ENCODE measurements around the gene RGS19. TPM values are rescaled to one million over a fixed set of nuclear protein-coding genes. Genes with fewer than 3 reads are reported as not detected.

The RGS19 gene
- total and polyA plus RNA-seq, 2 of the 8 experiments (the other 6 are each of a cell fraction or from before 2014, with no cell fraction given) = 12.7 to 16.8 TPM

DNA sequence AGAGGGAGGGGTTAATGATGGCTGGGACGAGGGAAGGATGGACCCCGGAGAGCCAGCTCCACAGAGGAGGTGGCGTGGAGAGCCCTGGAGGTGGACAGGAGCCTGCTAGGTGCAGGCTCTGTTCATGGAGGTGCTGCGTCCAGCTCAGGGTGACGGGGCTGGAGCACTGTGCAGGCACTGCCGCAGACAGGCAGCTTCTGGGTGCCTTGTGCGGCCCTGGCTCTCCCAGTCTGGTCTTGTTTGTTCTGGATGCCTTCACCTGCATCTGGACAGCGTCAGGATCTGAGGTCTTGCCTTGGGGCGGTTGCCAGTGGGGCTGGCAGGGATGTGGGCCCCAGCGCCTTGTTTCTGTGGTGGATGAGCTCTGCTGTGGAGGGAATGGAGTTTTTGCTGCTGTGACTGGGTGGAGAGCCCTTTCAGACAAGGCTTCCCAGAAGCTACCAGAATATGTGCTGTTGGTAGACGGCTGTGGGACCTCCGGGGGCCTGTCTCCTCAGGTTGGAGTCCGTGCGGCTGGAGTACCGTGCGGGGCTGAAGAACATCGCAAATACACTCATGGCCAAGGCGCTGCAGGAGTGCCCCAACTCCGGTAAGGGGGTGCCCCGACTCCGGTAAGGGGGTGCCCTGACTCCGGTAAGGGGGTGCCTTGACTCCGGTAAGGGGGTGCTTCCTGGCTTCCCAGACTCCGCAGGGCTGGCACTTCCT lies 51.2 kb downstream of the RGS19 start:
- Histone ChIP-seq H3K4me1 (replicated peaks in 1 of 4; ENCODE audit: control insufficient read depth in 3 of 4, insufficient read depth in 4 of 4, low read length in 3 of 4) (no peaks in the 10 kb centered on the region), H3K4me2 (ENCODE audit: insufficient read depth in 1 of 2, low read depth in 2 of 2, low read length in 2 of 2) (no peak overlapping the region), H2BK12ac (ENCODE audit: low read depth, low read length) (no peak overlapping the region), H3K9ac (replicated peaks in 1 of 4; ENCODE audit: extremely low read depth in 1 of 4, low read depth in 3 of 4, low read length in 3 of 4) (no peak overlapping the region), H3K23ac (ENCODE audit: insufficient read length) (no peak overlapping the region), H2AK5ac (ENCODE audit: low read depth, low read length) (no peak overlapping the region), H2BK20ac (ENCODE audit: low read length) (no peak overlapping the region), H3K9me3 (ENCODE audit: insufficient read depth in 2 of 2, low read depth in 1 of 2, low read length in 1 of 2) (no peaks in the 10 kb centered on the region), H2AFZ (ENCODE audit: low read length) (no peak overlapping the region), H3K27ac (ENCODE audit: low read depth, low read length) (no peak overlapping the region), H2BK120ac (replicated peaks; ENCODE audit: low read depth, low read length) (no peak overlapping the region), H4K91ac (replicated peaks; ENCODE audit: insufficient read length, low read length) (no peak overlapping the region), H3K79me1 (ENCODE audit: low read depth, low read length) (peaks cover 2% of the 10 kb centered on the region; the same call in 1 of the 2 replicates), H3K56ac (replicated peaks; ENCODE audit: insufficient read length, low read depth, low read length) (no peak overlapping the region), H3K27me3 (replicated peaks in 1 of 4; ENCODE audit: control insufficient read depth in 3 of 4, extremely low read depth in 1 of 4, insufficient read depth in 3 of 4, low read length in 3 of 4) (no peaks in the 10 kb centered on the region), H3K79me2 (ENCODE audit: control insufficient read depth in 1 of 2, insufficient read depth in 2 of 2, low read length in 2 of 2) (no peaks in the 10 kb centered on the region), H2BK15ac (ENCODE audit: low read length) (no peak overlapping the region), H4K8ac (ENCODE audit: extremely low read depth, insufficient read depth, low read length) (no peak overlapping the region), H3K4ac (replicated peaks; ENCODE audit: insufficient read length, low read depth, low read length) (no peak overlapping the region), H2BK5ac (ENCODE audit: low read depth, low read length) (no peak overlapping the region), H3K36me3 (ENCODE audit: control insufficient read depth in 2 of 4, insufficient read depth in 4 of 4, low read length in 3 of 4) (peaks cover 26 to 62% (median 50%) of the 10 kb centered on the region in 4 experiments), H3K18ac (ENCODE audit: extremely low read depth, low read length) (no peak overlapping the region), H3K23me2 (ENCODE audit: low read depth, low read length) (no peaks in the 10 kb centered on the region), H4K5ac (ENCODE audit: insufficient read length, low read depth, low read length) (no peak overlapping the region), H4K20me1 (replicated peaks in 1 of 2; ENCODE audit: control insufficient read depth in 1 of 2, insufficient read depth in 2 of 2, low read length in 2 of 2) (peaks cover 0 to 8% of the 10 kb centered on the region in 2 experiments), H3K4me3 (ENCODE audit: extremely low read depth in 1 of 4, insufficient read depth in 2 of 4, low read depth in 3 of 4, low read length in 4 of 4) (no peak overlapping the region), H3K14ac (ENCODE audit: insufficient read length) (no peak overlapping the region)
- FAIRE-seq (no peak), DNase-seq (ENCODE audit: low read depth in 1 of 2, low spot score in 2 of 2) (no peak)
- ChIA-PET POLR2A (ENCODE audit: partially characterized antibody) (interaction anchor here (0.9 to 1.1 kb wide), 3 partner anchors 8 to 145 kb away, joined by 3 to 4 read pairs (median 3); partner anchors contain the start of gene C20orf204), CTCF (ENCODE audit: partially characterized antibody) (interaction anchor here (1.1 to 2.1 kb wide), 2 partner anchors 13 to 92 kb away, joined by 3 to 5 read pairs; no protein-coding TSS in a partner anchor)
- WGBS, 2 experiments (ENCODE audit: extremely low coverage in 1 of 2, insufficient coverage in 1 of 2, insufficient read length in 1 of 2, insufficient replicate concordance in 2 of 2, low coverage in 1 of 2, low lambda C conversion rate in 2 of 2, missing lambda C conversion rate in 1 of 2) = 92% methylated on average over 22 of the region's 24 CpGs; no CpG with 5 or more reads in 1 of the 2 experiments
- no peak for TF ChIP-seq SP2 (IDR thresholded peaks at IDR 0.05; ENCODE audit: low read length)
- no peak for TF ChIP-seq EP300 (IDR thresholded peaks at IDR 0.05; ENCODE audit: borderline replicate concordance in 1 of 2, low read depth in 2 of 2, low read length in 2 of 2)
- no peak for TF ChIP-seq CREB1 (IDR thresholded peaks at IDR 0.05)
- no peak for TF ChIP-seq SIRT6 (IDR thresholded peaks at IDR 0.05; ENCODE audit: low read length)
- TF ChIP-seq POU5F1 (IDR thresholded peaks at IDR 0.05; ENCODE audit: low read depth, low read length) = no peak
- TF ChIP-seq, protein P1, sequence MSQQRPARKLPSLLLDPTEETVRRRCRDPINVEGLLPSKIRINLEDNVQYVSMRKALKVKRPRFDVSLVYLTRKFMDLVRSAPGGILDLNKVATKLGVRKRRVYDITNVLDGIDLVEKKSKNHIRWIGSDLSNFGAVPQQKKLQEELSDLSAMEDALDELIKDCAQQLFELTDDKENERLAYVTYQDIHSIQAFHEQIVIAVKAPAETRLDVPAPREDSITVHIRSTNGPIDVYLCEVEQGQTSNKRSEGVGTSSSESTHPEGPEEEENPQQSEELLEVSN (IDR thresholded peaks at IDR 0.05) = no peak
- TF ChIP-seq HDAC6 (IDR thresholded peaks at IDR 0.05; ENCODE audit: low read depth, low read length) = no peak
- TF ChIP-seq KDM1A (IDR thresholded peaks at IDR 0.05; ENCODE audit: borderline replicate concordance, low read length) = no peak
- no peak for TF ChIP-seq SIN3A (conservative IDR thresholded peaks at IDR 0.05 in 1 of 2, IDR thresholded peaks at IDR 0.05 in 1 of 2; ENCODE audit: low read depth in 1 of 2, low read length in 2 of 2)
- TF ChIP-seq TAF1 (IDR thresholded peaks at IDR 0.05; ENCODE audit: low read depth, low read length) = no peak
- no peak for TF ChIP-seq CBX5 (IDR thresholded peaks at IDR 0.05; ENCODE audit: low read depth, low read length)
